ENCODE measurements around the gene PATL1. TPM values are rescaled to one million over a fixed set of nuclear protein-coding genes. Genes with fewer than 3 reads are reported as not detected.

The PATL1 gene
- total and polyA plus RNA-seq, 2 of the 4 experiments (the other 2 are of a cell fraction) = 3.9 to 29.7 TPM

DNA sequence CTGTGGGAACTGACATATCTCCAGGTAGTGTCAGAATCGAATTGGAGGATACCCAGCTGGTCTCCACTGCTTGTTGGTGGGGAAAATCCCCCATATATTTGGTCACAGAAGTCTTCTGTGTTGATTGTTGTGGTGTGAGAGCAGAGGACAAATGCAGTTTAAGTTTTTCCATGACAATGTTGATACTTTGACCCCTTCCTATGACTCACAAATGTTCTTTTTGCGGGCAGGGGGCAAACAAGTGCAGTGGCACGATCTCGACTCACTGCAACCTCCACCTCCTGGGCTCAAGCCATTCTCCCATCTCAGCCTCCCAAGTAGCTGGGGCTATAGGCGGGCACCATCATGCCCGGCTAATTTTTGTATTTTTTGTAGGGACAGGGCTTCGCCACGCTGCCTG, 7.4 kb upstream of the PATL1 start:
- no peak overlapping the region for H3K18ac ChIP-seq (ENCODE audit: low read depth, low read length)
- H2BK120ac ChIP-seq (ENCODE audit: low read depth, low read length) = no peak overlapping the region
- H4K91ac ChIP-seq (ENCODE audit: insufficient read depth, low read depth, low read length) = no peak overlapping the region
- H3K4me3 ChIP-seq (ENCODE audit: insufficient read depth, low read depth, low read length) = no peak overlapping the region
- no peak overlapping the region for H2BK20ac ChIP-seq (ENCODE audit: low read depth, low read length)
- H2BK15ac ChIP-seq (ENCODE audit: low read depth, low read length) = no peak overlapping the region
- no peak overlapping the region for H3K27ac ChIP-seq (ENCODE audit: insufficient read depth, low read length)
- H2AFZ ChIP-seq (replicated peaks; ENCODE audit: low read length, poor library complexity) = no peak overlapping the region
- no peak for ATAC-seq (ENCODE audit: low read depth)
- H3K9me3 ChIP-seq (ENCODE audit: control insufficient read depth, insufficient read depth, low read length) = no peaks in the 10 kb centered on the region
- POLR2A ChIA-PET (ENCODE audit: unreplicated experiment) = no interaction called here
- no peak overlapping the region for H2AK9ac ChIP-seq (replicated peaks; ENCODE audit: low read depth, low read length, poor library complexity)
- dilution Hi-C loops (cut with HindIII; ENCODE audit: low sequenced_read_pairs, unreplicated experiment) (no loop called here), intact Hi-C loops (cut with micrococcal nuclease) (no loop called here), in situ Hi-C loops (cut with MboI; ENCODE audit: low sequenced_read_pairs) (loop anchor here (10.0 kb wide), 1 partner anchor 119 kb away; no protein-coding TSS in a partner anchor)
- no peaks in the 10 kb centered on the region for H3K27me3 ChIP-seq (ENCODE audit: control insufficient read depth, insufficient read depth, low read length)
- H3K14ac ChIP-seq (replicated peaks; ENCODE audit: low read depth, low read length) = no peak overlapping the region
- BruUV-seq (replicated peaks) = no TSS peak
- no peak overlapping the region for H3K4ac ChIP-seq (ENCODE audit: low read depth, low read length)
- no peak for TF ChIP-seq MXI1 (IDR thresholded peaks at IDR 0.05; ENCODE audit: borderline replicate concordance, low read depth, low read length)
- TF ChIP-seq RCOR1 (IDR thresholded peaks at IDR 0.05; ENCODE audit: insufficient replicate concordance, low read length) = no peak
- no peak for TF ChIP-seq CHD1 (IDR thresholded peaks at IDR 0.05; ENCODE audit: low read depth, low read length)
- TF ChIP-seq, protein P1, sequence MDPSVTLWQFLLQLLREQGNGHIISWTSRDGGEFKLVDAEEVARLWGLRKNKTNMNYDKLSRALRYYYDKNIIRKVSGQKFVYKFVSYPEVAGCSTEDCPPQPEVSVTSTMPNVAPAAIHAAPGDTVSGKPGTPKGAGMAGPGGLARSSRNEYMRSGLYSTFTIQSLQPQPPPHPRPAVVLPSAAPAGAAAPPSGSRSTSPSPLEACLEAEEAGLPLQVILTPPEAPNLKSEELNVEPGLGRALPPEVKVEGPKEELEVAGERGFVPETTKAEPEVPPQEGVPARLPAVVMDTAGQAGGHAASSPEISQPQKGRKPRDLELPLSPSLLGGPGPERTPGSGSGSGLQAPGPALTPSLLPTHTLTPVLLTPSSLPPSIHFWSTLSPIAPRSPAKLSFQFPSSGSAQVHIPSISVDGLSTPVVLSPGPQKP (IDR thresholded peaks at IDR 0.05; ENCODE audit: borderline replicate concordance, low read depth, low read length) = no peak
- TF ChIP-seq MAZ (IDR thresholded peaks at IDR 0.05; ENCODE audit: borderline replicate concordance, low read depth, low read length) = no peak
- TF ChIP-seq, protein P2, sequence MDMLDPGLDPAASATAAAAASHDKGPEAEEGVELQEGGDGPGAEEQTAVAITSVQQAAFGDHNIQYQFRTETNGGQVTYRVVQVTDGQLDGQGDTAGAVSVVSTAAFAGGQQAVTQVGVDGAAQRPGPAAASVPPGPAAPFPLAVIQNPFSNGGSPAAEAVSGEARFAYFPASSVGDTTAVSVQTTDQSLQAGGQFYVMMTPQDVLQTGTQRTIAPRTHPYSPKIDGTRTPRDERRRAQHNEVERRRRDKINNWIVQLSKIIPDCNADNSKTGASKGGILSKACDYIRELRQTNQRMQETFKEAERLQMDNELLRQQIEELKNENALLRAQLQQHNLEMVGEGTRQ (IDR thresholded peaks at IDR 0.05; ENCODE audit: low read depth, low read length) = no peak
- no peak for TF ChIP-seq RFX5 (IDR thresholded peaks at IDR 0.05; ENCODE audit: low read depth, low read length)
- no peak for TF ChIP-seq POLR2A (IDR thresholded peaks at IDR 0.05; ENCODE audit: low read depth, low read length)
- no peak for TF ChIP-seq SMC3 (IDR thresholded peaks at IDR 0.05; ENCODE audit: low read depth, low read length)
- no peak for TF ChIP-seq MAFK (IDR thresholded peaks at IDR 0.05; ENCODE audit: low read depth, low read length)
- TF ChIP-seq, protein P3, sequence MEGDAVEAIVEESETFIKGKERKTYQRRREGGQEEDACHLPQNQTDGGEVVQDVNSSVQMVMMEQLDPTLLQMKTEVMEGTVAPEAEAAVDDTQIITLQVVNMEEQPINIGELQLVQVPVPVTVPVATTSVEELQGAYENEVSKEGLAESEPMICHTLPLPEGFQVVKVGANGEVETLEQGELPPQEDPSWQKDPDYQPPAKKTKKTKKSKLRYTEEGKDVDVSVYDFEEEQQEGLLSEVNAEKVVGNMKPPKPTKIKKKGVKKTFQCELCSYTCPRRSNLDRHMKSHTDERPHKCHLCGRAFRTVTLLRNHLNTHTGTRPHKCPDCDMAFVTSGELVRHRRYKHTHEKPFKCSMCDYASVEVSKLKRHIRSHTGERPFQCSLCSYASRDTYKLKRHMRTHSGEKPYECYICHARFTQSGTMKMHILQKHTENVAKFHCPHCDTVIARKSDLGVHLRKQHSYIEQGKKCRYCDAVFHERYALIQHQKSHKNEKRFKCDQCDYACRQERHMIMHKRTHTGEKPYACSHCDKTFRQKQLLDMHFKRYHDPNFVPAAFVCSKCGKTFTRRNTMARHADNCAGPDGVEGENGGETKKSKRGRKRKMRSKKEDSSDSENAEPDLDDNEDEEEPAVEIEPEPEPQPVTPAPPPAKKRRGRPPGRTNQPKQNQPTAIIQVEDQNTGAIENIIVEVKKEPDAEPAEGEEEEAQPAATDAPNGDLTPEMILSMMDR (conservative IDR thresholded peaks at IDR 0.05; ENCODE audit: low read depth, low read length) = no peak
- no peak for TF ChIP-seq NFE2L2 (IDR thresholded peaks at IDR 0.05; ENCODE audit: low read depth, low read length)
- TF ChIP-seq CEBPB (IDR thresholded peaks at IDR 0.05; ENCODE audit: low read depth, low read length) = no peak
- TF ChIP-seq RAD21 (IDR thresholded peaks at IDR 0.05; ENCODE audit: low read length) = no peak
- TF ChIP-seq BHLHE40 (IDR thresholded peaks at IDR 0.05; ENCODE audit: low read depth, low read length) = no peak
- TF ChIP-seq FOS (IDR thresholded peaks at IDR 0.05; ENCODE audit: low read depth, low read length) = no peak
- CTCF ChIA-PET = interaction anchor here (2.0 kb wide), 1 partner anchor 139 kb away, joined by 5 read pairs; no protein-coding TSS in a partner anchor
- H3K9ac ChIP-seq (ENCODE audit: low read depth, low read length) = no peak overlapping the region
- H3K4me2 ChIP-seq (ENCODE audit: low read depth, low read length) = no peak overlapping the region
- H3K36me3 ChIP-seq (ENCODE audit: control insufficient read depth, insufficient read depth, low read length) = no peaks in the 10 kb centered on the region
- no peak overlapping the region for H2BK5ac ChIP-seq (ENCODE audit: low read depth, low read length, poor library complexity, severe bottlenecking)
- H4K20me1 ChIP-seq (ENCODE audit: insufficient read depth, low read length) = no peaks in the 10 kb centered on the region
- no peak for DNase-seq
- no peaks in the 10 kb centered on the region for H3K9me1 ChIP-seq (ENCODE audit: insufficient read depth, low read length)
- H2AK5ac ChIP-seq (ENCODE audit: low read depth, low read length) = no peak overlapping the region
- H3K79me1 ChIP-seq (ENCODE audit: low read depth in 1 of 2, low read length in 2 of 2) = no peaks in the 10 kb centered on the region
- no peak overlapping the region for H3K23ac ChIP-seq (ENCODE audit: low read depth, low read length)
- no CpG with 5 or more reads among the region's 8 CpGs for WGBS, 2 experiments (ENCODE audit: extremely low coverage in 2 of 2, insufficient read length in 1 of 2)
- H4K5ac ChIP-seq (ENCODE audit: low read depth, low read length) = no peak overlapping the region
- no peak overlapping the region for H4K8ac ChIP-seq (ENCODE audit: low read depth in 2 of 2, low read length in 2 of 2)
- H3K56ac ChIP-seq (ENCODE audit: extremely low read depth, insufficient read depth, low read length) = no peak overlapping the region
- no peaks in the 10 kb centered on the region for H3K4me1 ChIP-seq (ENCODE audit: control insufficient read depth, insufficient read depth, low read length)
